ENCODE measurements around the gene C11orf71. TPM values are rescaled to one million over a fixed set of nuclear protein-coding genes. Genes with fewer than 3 reads are reported as not detected.
A peak's percentile ranks its signal among the peaks of the same experiment; 100 is the strongest.

Gene C11orf71
- total RNA-seq, 1 donor from 2014 or later: 2.9 TPM

GRCh38 chr11:114358716-114359115 is 41.6 kb downstream of the C11orf71 start:
- no peak for ATAC-seq

GRCh38 chr11:114354076-114354475 is 46.2 kb downstream of the C11orf71 start:
- peak; percentile 32 for ATAC-seq

GRCh38 chr11:114353443-114353842 is 46.9 kb downstream of the C11orf71 start:
- ATAC-seq: no peak

- ATAC-seq: no peak
Observed at GRCh38 chr11:114350022-114350421, 50.3 kb downstream of the C11orf71 start.

Other genes with a start within 250 kb of the C11orf71 start
- gene NNMT, start 104.1 kb downstream of the C11orf71 start, total RNA-seq: 16.8 TPM
- 20.2 TPM for gene RBM7, start 155 bp upstream of the C11orf71 start, total RNA-seq
- gene REXO2, start 39.0 kb upstream of the C11orf71 start, total RNA-seq: 71.5 TPM
- gene NXPE1, start 159.4 kb upstream of the C11orf71 start, total RNA-seq: not detected
- not detected for gene NXPE4, start 195.3 kb upstream of the C11orf71 start, total RNA-seq

Measured in esophagus mucosa (tissue), 1 donor.